Stomach smooth muscle (tissue), 2 donors: Measurements from ENCODE around the gene P2RX2.
A peak's percentile ranks its signal among the peaks of the same experiment; 100 is the strongest.

Source experiments
- H3K27ac ChIP-seq: one replicate; pipeline ENCODE4 v1.7.0; 2013; ENCODE audit warnings: mild to moderate bottlenecking, low read length, inconsistent platforms
- H3K27me3 ChIP-seq, 2 donors: one replicate each; pipeline ENCODE4 v1.7.0; 2013; ENCODE audit warnings: low read length in 2 of 2; ENCODE audit not compliant: insufficient read depth in 2 of 2, control insufficient read depth in 1 of 2
- H3K36me3 ChIP-seq, 2 donors: one replicate each; pipeline ENCODE4 v1.7.0; 2013; ENCODE audit warnings: low read length in 2 of 2; ENCODE audit not compliant: control insufficient read depth in 2 of 2, insufficient read depth in 2 of 2
- H3K4me1 ChIP-seq: one replicate; pipeline ENCODE4 v1.7.0; 2013; ENCODE audit warnings: low read length; ENCODE audit not compliant: control insufficient read depth, insufficient read depth
- H3K4me3 ChIP-seq, 2 donors: one replicate each; pipeline ENCODE4 v1.7.0; 2013; ENCODE audit warnings: low read length in 2 of 2
- H3K9ac ChIP-seq, 2 donors: one replicate each; pipeline ENCODE4 v1.7.0; 2013; ENCODE audit warnings: low read length in 2 of 2, mild to moderate bottlenecking in 1 of 2
- H3K9me3 ChIP-seq, 2 donors: one replicate each; pipeline ENCODE4 v1.7.0; 2013; ENCODE audit warnings: low read length in 2 of 2; ENCODE audit not compliant: control insufficient read depth in 2 of 2
- donor health status: healthy.
- donor health status: Pancreatic carcinoma.

P2RX2 gene

DNA sequence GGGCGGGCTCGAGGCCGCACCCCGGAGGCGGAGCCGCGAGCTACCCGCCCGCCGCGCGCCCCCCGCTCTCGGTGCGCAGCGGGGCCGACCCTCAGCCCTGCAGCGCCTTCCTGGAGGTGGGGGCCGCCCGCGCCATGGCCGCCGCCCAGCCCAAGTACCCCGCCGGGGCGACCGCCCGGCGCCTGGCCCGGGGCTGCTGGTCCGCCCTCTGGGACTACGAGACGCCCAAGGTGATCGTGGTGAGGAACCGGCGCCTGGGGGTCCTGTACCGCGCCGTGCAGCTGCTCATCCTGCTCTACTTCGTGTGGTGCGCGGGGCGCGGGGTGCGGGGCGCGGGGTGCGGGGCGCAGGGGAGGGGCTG lies at the start of gene P2RX2:
TSS of gene P2RX2 (plus strand) at position 94 of the 361 bp plus-strand sequence. CDS start at position 135, 41 bp downstream.
- Histone ChIP-seq H3K27ac (no peak within 1 kb of the TSS), H3K36me3 (no peaks in the 10 kb centered on the region), H3K9ac (no peak within 1 kb of the TSS), H3K9me3 (peaks cover 0 to 11% of the 10 kb centered on the region in 2 donors), H3K4me3 (peak within 1 kb of the TSS in 1 of 2 donors; percentile 15), H3K27me3 (peaks cover 33 to 48% of the 10 kb centered on the region in 2 donors), H3K4me1 (peaks cover 29% of the 10 kb centered on the region)

DNA sequence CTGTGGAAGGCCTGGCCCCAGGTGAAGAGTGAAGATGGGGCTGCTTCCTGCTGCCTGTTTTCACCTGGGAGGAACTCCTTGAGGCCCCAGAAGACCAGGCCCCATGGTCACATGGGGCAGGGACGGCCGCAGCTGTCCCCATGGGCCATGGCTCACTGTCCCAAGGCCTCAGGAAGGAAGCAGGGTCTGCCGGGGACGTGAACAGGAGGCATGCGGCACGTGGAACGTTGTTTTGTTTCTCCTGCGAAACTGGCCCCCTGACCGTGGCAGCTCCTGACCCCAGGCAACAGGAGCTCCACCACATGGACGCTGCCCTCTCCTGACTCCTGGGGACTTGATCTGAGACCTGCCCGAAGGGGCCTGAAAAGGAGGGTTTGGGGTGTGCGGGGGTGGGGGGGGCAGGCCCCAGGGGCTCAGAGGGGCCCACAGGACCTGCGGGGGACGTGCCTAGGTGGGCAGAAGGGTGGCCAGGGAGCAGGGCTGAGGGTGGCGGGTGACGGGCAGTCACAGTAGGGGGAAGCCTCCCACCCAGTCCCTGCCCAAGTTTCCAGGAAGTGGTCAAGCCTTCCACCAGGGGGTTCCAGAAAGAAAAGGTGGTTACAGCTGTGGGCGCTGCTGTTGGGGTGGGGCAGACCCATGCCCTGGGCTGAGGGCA lies 49.6 kb upstream of the P2RX2 start:
- H3K4me1 ChIP-seq = peaks cover 2% of the 10 kb centered on the region
- H3K27me3 ChIP-seq = no peaks in the 10 kb centered on the region
- peaks cover 7% of the 10 kb centered on the region in 2 donors for H3K36me3 ChIP-seq
- H3K27ac ChIP-seq = no peak overlapping the region
- no peaks in the 10 kb centered on the region for H3K9me3 ChIP-seq
- no peak overlapping the region for H3K4me3 ChIP-seq
- H3K9ac ChIP-seq = no peak overlapping the region

DNA sequence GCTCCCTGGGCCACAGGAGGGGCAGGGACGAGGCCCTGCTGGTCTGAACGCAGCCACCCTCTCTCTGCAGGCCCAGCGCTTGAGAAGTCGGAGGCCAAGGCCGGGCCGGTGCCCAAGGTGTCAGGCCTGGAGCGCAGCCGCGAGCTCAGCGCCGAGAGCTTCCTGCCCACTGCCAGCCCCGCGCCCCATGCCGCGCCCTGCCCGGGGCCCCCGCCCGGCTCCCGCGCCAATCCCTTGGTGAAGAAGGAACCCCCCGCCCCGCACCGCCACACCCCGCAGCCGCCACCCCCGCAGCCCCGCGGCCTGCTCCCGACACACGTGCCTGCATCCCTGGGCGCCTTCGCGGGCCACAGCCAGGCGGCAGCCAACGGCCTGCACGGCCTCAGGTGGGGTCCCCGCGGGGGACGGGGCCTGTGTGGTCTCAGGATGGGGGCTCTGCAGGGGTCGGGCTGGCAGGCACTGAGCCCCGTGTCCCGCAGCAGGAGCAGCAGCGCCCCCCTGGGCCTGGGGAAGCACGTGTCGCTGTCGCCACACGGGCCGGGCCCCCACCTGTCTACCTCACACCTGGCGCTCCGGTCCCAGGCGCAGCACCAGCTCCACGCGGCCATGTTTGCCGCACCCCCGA lies 48.6 kb upstream of the P2RX2 start:
- Histone ChIP-seq H3K27ac (no peak overlapping the region), H3K27me3 (no peaks in the 10 kb centered on the region), H3K9ac (no peak overlapping the region), H3K9me3 (no peaks in the 10 kb centered on the region), H3K4me3 (no peak overlapping the region), H3K36me3 (peaks cover 7 to 13% of the 10 kb centered on the region in 2 donors), H3K4me1 (peaks cover 2% of the 10 kb centered on the region)

DNA sequence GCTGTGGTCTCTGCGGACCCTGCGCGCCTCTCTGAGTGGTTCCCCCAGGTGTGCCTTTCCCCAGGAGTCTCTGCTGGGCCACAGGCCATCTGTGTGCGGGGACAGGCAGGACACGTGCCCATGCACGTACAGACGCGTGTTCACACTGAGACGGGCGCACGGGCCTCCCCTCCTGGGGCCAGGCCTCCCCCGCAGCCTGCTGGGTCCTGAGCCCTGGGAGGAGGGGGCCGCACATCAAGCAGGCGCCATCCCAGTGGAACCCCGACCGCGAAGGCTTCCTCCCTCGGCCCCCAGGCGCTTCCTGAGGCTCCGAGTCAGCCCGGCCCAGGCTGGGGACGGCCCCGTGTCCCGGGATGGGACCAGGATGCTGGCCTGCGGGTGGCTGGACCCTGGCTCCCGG lies 47.9 kb upstream of the P2RX2 start:
- H3K9me3 ChIP-seq = no peaks in the 10 kb centered on the region
- H3K27ac ChIP-seq = no peak overlapping the region
- no peaks in the 10 kb centered on the region for H3K4me1 ChIP-seq
- H3K36me3 ChIP-seq = peaks cover 6 to 13% of the 10 kb centered on the region in 2 donors
- no peak overlapping the region for H3K4me3 ChIP-seq
- H3K27me3 ChIP-seq = no peaks in the 10 kb centered on the region
- no peak overlapping the region for H3K9ac ChIP-seq

DNA sequence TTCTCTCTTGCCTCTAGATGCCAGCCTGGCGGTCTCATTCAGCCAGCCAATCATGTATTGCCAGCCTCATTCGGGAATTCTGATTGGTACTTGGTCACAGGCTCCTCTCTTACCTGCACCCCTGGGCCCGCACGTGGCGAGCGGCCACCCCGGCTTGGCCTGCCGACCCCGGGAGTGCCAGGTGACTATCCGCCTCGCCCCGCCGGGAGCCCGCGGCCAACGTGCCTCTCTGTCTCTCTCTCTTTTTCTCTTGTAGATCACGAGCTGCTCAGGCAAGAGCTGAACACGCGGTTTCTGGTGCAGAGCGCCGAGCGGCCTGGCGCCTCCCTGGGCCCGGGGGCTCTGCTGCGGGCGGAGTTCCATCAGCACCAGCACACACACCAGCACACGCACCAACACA lies 47.5 kb upstream of the P2RX2 start:
- no peaks in the 10 kb centered on the region for H3K4me1 ChIP-seq
- no peak overlapping the region for H3K4me3 ChIP-seq
- H3K9me3 ChIP-seq = no peaks in the 10 kb centered on the region
- H3K27ac ChIP-seq = no peak overlapping the region
- H3K27me3 ChIP-seq = no peaks in the 10 kb centered on the region
- H3K9ac ChIP-seq = no peak overlapping the region
- H3K36me3 ChIP-seq = peaks cover 7 to 13% of the 10 kb centered on the region in 2 donors

DNA sequence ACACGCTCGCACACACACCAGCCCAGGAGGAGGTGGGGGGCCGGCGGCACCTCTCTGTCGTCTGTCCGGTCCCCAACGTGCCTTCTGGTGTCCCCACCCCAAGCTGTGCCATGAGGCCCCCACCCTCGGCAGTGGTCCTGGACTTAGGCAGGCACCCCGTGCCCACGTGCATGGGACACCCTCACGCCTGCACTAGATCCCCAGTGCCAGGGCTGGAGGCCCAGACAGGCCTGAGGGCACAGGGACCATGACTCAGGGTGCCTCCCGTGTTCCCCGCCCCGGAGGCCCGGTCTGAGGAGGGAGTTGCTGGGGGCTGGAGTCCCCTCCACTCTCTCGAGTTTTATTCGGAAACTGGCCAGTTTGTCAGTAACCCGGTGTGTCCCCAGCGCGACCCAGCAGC lies 47.0 kb upstream of the P2RX2 start:
- peaks cover 7 to 13% of the 10 kb centered on the region in 2 donors for H3K36me3 ChIP-seq

DNA sequence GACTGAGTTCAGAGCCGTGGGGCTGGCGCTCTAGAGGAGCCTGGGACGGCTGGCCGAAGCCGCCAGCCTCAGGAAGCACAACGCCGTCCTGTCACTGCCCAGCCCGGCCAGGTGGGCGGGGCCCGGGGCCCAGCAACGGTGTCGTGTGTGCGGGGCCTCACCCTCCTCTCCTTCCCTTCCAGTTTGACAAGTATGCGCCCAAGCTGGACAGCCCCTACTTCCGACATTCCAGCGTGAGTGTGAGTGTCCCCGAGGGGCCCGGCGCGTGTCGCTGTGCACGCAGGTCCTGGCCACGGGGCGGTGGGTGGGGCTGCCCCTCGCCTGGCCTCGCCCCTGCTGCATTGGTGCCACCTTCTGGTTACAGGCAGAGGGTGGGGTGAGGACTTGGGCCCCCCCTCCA lies 46.5 kb upstream of the P2RX2 start:
- H3K27me3 ChIP-seq = no peaks in the 10 kb centered on the region
- no peak overlapping the region for H3K9ac ChIP-seq
- no peak overlapping the region for H3K4me3 ChIP-seq
- H3K4me1 ChIP-seq = no peaks in the 10 kb centered on the region
- H3K9me3 ChIP-seq = no peaks in the 10 kb centered on the region
- H3K27ac ChIP-seq = no peak overlapping the region
- peaks cover 7 to 16% of the 10 kb centered on the region in 2 donors for H3K36me3 ChIP-seq

More for the DNA sequence above, 47.0 kb upstream of the P2RX2 start:
- H3K4me1 ChIP-seq = no peaks in the 10 kb centered on the region
- H3K4me3 ChIP-seq = no peak overlapping the region
- H3K9me3 ChIP-seq = no peaks in the 10 kb centered on the region
- H3K9ac ChIP-seq = no peak overlapping the region
- H3K27ac ChIP-seq = no peak overlapping the region
- H3K27me3 ChIP-seq = no peaks in the 10 kb centered on the region

DNA sequence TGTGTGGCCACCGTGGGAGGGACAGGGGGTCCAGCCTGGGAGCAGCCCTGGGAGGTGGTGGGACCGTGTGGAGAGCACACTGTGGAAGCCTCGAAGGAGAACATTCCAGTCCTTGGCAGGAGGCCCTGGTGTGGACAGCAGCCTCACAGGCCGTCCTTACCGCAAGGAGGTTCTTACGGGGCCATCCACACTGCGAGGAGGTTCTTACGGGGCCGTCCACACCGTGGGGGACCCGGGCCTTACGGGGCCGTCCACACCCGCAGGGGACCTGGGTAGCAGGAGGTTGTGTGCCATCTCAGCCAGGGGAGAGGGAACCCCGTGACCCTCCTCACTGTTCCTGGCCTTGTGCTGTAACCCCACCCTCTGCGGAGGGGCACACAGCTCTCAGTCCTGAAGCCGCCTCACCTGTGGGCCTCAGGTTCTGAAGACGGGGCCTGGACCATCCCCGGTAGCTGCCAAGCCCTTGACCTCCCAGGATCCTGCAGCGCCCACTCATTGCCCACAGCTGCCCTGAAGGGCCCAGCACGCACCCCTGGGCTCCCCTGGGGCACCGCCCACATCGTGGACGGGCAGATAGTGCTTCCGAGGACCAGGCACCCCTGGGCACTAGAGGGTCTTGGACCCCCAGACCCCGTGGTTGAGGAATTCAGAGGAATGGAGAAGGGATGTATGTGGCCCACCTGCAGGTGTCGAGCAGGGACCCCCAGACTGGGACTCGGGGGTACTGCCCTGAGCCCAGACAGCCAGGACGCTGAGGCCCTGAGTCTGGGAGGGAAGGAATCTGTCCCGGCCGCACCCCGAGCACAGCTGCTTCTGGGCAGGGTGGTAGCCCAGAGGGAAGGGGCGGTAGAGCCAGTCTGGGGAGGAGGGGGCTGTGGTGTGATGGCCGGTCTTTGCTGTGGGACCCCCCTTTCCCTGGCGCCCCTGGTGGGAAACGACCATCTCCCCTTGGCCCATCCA lies 45.5 kb upstream of the P2RX2 start:
- Histone ChIP-seq H3K4me1 (no peaks in the 10 kb centered on the region), H3K36me3 (peaks cover 11 to 22% of the 10 kb centered on the region in 2 donors), H3K27ac (no peak overlapping the region), H3K27me3 (no peaks in the 10 kb centered on the region), H3K4me3 (no peak overlapping the region), H3K9ac (no peak overlapping the region), H3K9me3 (no peaks in the 10 kb centered on the region)

DNA sequence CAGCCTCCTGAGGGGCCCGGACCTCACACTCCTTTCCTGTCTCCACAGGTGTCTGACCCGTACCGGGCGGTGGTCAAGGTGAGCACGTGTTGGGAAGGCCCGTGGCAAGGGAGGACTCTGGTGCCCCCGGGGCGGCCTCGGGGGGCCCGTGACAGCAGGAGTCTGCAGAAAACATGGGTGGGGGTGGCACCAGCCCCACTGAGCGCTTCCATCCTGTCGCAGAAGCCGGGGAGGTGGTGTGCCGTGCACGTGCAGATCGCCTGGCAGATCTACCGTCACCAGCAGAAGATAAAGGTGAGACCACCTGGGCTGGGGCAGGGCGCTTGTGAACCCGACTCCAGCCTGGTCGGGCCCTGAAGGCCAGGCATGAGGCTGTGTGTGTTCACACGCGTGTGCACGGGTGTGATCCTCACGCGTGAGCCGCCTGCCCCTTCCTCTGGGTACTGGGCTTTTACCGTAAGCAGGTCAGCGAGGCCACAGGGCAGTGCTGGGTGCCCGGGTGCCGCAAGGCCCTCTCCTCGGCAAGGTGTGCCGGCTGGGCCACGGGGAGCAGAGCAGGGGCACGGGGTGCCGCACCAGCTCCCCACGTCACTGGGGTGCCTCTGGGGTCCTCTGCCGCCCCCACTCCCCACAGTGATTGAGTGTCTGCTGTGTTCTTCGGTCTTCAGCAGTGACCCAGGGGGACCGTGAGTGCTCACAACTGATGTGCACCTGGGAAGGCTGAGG lies 44.1 kb upstream of the P2RX2 start:
- Histone ChIP-seq H3K27ac (no peak overlapping the region), H3K36me3 (peaks cover 12 to 22% of the 10 kb centered on the region in 2 donors), H3K4me1 (peaks cover 10% of the 10 kb centered on the region), H3K9me3 (no peaks in the 10 kb centered on the region), H3K9ac (no peak overlapping the region), H3K4me3 (no peak overlapping the region), H3K27me3 (no peaks in the 10 kb centered on the region)

DNA sequence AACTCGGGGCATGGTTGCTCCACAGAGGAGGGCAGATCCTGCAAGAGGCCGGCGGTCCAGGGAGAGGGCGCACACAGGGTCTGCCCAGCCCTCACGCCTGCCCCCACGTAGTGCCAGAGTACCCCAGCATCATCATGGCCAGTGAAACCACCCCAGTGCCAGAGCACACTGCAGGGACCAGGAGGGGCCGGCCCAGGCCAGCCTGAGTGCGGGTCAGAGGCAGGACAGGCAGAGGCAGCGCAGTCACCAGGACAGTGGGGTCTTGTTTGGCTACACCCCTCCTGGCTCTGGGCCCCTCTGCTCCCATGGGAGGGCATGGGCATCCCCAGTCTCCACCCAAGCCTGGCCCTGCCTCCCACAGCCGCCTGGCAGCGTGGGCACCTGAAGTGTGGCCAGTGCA lies 42.9 kb upstream of the P2RX2 start:
- Histone ChIP-seq H3K4me1 (peaks cover 10% of the 10 kb centered on the region), H3K27ac (no peak overlapping the region), H3K27me3 (no peaks in the 10 kb centered on the region), H3K36me3 (peaks cover 15 to 22% of the 10 kb centered on the region in 2 donors), H3K4me3 (no peak overlapping the region), H3K9me3 (no peaks in the 10 kb centered on the region), H3K9ac (no peak overlapping the region)
